MM.1S (cell line): ENCODE results near the gene OXER1.

Source experiments
- DNase-seq: peaks from one replicate; pipeline ENCODE4 v3.0.0-alpha.2; 2015
- H2AFZ ChIP-seq: fragments of 300-600 bp; sonication (generic); 2 replicates; pipeline ENCODE4 v1.6.0; 2016; ENCODE audit warnings: antibody characterized with exemption, low read length
- H3F3A ChIP-seq: fragments of 300-600 bp; sonication (generic); 2 replicates; pipeline ENCODE4 v1.6.1; 2016; ENCODE audit warnings: mild to moderate bottlenecking, antibody characterized with exemption, low read length, moderate library complexity, mixed read lengths; ENCODE audit not compliant: insufficient read depth
- H3K27ac ChIP-seq: fragments of 300-600 bp; sonication (generic); 2 replicates; pipeline ENCODE4 v1.5.1; 2016; ENCODE audit warnings: mild to moderate bottlenecking, low read length
- H3K27me3 ChIP-seq: fragments of 300-600 bp; sonication (generic); replicated peaks from 2 replicates; pipeline ENCODE4 v1.6.0; 2016; ENCODE audit warnings: low read length; ENCODE audit not compliant: insufficient read depth
- H3K36me3 ChIP-seq: fragments of 300-600 bp; sonication (generic); replicated peaks from 2 replicates; pipeline ENCODE4 v1.6.1; 2016; ENCODE audit warnings: mild to moderate bottlenecking, low read length, mixed read lengths; ENCODE audit not compliant: insufficient read depth
- H3K4me1 ChIP-seq: fragments of 300-600 bp; sonication (generic); 2 replicates; pipeline ENCODE4 v1.6.1; 2016; ENCODE audit warnings: low read length, mixed read lengths
- H3K4me2 ChIP-seq: fragments of 300-600 bp; sonication (generic); 2 replicates; pipeline ENCODE4 v1.6.0; 2016; ENCODE audit warnings: low read depth, low read length
- H3K4me3 ChIP-seq: fragments of 300-600 bp; sonication (generic); 2 replicates; pipeline ENCODE4 v1.5.1; 2016; ENCODE audit warnings: low read length, mixed read lengths
- H3K79me2 ChIP-seq: fragments of 300-600 bp; sonication (generic); 2 replicates; pipeline ENCODE4 v1.6.1; 2016; ENCODE audit warnings: mixed run types, low read length, mixed read lengths
- H3K9ac ChIP-seq: fragments of 300-600 bp; sonication (generic); 2 replicates; pipeline ENCODE4 v1.6.1; 2016; ENCODE audit warnings: low read length, mixed read lengths
- H3K9me2 ChIP-seq: fragments of 300-600 bp; sonication (generic); replicated peaks from 2 replicates; pipeline ENCODE4 v1.6.1; 2016; ENCODE audit warnings: mild to moderate bottlenecking, low read length, mixed read lengths; ENCODE audit not compliant: insufficient read depth
- H3K9me3 ChIP-seq: fragments of 300-600 bp; sonication (generic); replicated peaks from 2 replicates; pipeline ENCODE4 v1.6.1; 2016; ENCODE audit warnings: mild to moderate bottlenecking, low read length, mixed read lengths; ENCODE audit not compliant: insufficient read depth
- H4K20me1 ChIP-seq: fragments of 300-600 bp; sonication (generic); 2 replicates; pipeline ENCODE4 v1.6.1; 2016; ENCODE audit warnings: mild to moderate bottlenecking, low read length, moderate library complexity, mixed read lengths; ENCODE audit not compliant: insufficient read depth
- EZH2 ChIP-seq: fragments of 300-600 bp; sonication (generic); optimal IDR thresholded peaks from 2 replicates; pipeline ENCODE3; 2017; ENCODE audit warnings: low read depth, mild to moderate bottlenecking, antibody characterized with exemption, low read length, mixed read lengths
- EZH2phosphoT487 ChIP-seq: fragments of 300-600 bp; sonication (generic); IDR thresholded peaks from 2 replicates; pipeline ENCODE4 v1.6.1; 2018; ENCODE audit warnings: antibody characterized with exemption, low read length
- TF ChIP-seq, protein P1 (sequence below): fragments of 300-600 bp; sonication (generic); IDR thresholded peaks from 2 replicates; pipeline ENCODE4 v1.5.1; 2016; ENCODE audit warnings: antibody characterized with exemption, low read length, mixed read lengths

Gene OXER1

DNA sequence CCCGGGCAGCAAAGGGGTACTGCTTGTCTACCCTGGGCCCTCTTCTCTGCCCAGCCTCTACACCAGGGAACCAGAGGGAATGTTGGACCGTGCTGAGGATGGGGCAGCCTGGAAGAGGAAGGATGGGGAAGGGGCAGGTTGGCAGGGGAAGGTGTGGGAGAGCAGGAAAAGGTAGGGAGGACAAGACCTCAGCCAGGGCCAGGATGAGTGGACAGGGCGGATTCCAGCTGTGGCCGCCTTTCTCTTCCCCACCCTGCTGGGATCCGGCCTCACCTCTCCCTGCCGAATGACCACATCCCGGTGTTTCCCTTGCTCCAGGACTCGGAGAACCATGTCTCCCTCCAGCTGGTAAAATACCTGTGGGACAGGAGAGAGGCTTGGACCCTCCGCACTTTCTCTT is 19.6 kb upstream of the OXER1 start:
- no peak overlapping the region for H3K9ac ChIP-seq
- H3K36me3 ChIP-seq, result no peaks in the 10 kb centered on the region
- H3K4me2 ChIP-seq, result no peak overlapping the region
- TF ChIP-seq EZH2phosphoT487 (no peak), EZH2 (no peak)
- TF ChIP-seq, protein P1, sequence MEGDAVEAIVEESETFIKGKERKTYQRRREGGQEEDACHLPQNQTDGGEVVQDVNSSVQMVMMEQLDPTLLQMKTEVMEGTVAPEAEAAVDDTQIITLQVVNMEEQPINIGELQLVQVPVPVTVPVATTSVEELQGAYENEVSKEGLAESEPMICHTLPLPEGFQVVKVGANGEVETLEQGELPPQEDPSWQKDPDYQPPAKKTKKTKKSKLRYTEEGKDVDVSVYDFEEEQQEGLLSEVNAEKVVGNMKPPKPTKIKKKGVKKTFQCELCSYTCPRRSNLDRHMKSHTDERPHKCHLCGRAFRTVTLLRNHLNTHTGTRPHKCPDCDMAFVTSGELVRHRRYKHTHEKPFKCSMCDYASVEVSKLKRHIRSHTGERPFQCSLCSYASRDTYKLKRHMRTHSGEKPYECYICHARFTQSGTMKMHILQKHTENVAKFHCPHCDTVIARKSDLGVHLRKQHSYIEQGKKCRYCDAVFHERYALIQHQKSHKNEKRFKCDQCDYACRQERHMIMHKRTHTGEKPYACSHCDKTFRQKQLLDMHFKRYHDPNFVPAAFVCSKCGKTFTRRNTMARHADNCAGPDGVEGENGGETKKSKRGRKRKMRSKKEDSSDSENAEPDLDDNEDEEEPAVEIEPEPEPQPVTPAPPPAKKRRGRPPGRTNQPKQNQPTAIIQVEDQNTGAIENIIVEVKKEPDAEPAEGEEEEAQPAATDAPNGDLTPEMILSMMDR, result no peak
- no peaks in the 10 kb centered on the region for H4K20me1 ChIP-seq
- no peak overlapping the region for H2AFZ ChIP-seq
- H3K9me2 ChIP-seq, result no peaks in the 10 kb centered on the region
- H3K9me3 ChIP-seq, result no peaks in the 10 kb centered on the region
- no peak overlapping the region for H3K27ac ChIP-seq
- no peaks in the 10 kb centered on the region for H3F3A ChIP-seq
- H3K4me1 ChIP-seq, result no peaks in the 10 kb centered on the region
- no peaks in the 10 kb centered on the region for H3K27me3 ChIP-seq
- DNase-seq, result no peak
- H3K79me2 ChIP-seq, result no peaks in the 10 kb centered on the region
- H3K4me3 ChIP-seq, result no peak overlapping the region

DNA sequence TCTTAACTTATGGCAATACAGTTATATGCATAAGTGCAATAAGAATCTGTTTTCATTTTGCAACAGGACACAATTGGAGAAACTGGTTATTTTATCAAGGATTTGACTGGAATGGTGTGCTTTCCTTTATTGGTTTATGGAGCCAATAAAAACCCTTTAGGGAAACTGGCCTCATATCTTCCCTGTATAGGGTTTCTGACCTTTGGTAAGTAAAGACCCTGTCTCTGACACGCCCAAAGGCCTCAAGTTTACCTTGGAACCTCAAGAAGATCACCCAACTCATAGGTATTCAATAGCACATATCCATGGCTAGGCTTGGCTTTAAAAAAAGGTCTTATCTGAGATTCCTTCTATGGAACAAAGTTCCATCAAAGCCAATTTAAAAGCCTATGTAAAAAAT is 17.2 kb upstream of the OXER1 start:
- TF ChIP-seq EZH2phosphoT487, result no peak
- TF ChIP-seq, protein P1, result no peak
- no peak for TF ChIP-seq EZH2

DNA sequence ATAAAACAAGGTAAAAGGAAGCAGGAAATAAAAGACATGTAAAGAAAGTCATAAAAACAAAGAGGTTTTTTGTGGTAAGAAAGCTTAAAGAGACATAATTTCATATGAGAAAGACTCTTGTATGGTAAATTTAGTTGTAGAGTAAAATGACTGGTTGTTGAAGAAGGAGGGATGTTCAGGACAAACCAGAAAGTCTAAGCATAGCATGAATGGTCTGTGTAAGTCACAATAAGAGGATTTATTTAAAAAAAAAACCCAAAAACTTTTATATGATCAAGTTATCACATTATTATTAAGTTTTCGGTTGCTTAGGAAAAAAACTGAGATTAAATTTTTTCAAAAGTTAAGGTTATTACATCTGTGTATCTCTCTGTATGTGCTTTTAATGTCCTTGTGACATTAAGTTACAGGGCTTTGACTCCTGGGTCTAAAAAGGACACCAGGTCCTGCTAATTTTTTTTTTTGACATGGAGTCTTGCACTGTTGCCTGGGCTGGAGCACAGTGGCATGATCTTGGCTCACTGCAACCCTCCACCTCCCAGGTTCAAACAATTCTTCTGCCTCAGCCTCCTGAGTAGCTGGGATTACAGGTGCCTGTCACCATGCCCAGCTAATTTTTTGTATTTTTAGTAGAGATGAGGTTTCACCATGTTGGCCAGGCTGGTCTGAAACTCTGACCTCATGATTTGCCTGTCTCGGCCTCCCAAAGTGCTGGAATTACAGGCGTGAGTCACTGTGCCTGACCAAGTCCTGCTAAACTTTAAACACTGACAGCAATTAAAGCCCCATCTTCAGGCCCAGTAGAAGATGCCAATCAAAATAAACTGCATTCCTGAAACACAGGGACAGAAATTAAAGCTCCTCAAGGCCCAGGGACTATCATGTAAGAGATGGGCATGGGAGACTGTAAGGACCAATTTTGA is 14.2 kb upstream of the OXER1 start:
- H3K4me2 ChIP-seq, result no peak overlapping the region
- TF ChIP-seq EZH2phosphoT487, result no peak
- TF ChIP-seq, protein P1, result no peak
- TF ChIP-seq EZH2, result no peak
- no peaks in the 10 kb centered on the region for H3K9me2 ChIP-seq
- no peaks in the 10 kb centered on the region for H3K79me2 ChIP-seq
- H2AFZ ChIP-seq, result no peak overlapping the region
- H3F3A ChIP-seq, result no peaks in the 10 kb centered on the region
- H3K4me1 ChIP-seq, result no peaks in the 10 kb centered on the region
- H3K36me3 ChIP-seq, result no peaks in the 10 kb centered on the region
- no peak for DNase-seq
- no peak overlapping the region for H3K4me3 ChIP-seq
- no peak overlapping the region for H3K9ac ChIP-seq
- no peaks in the 10 kb centered on the region for H3K27me3 ChIP-seq
- H4K20me1 ChIP-seq, result no peaks in the 10 kb centered on the region
- no peak overlapping the region for H3K27ac ChIP-seq
- no peaks in the 10 kb centered on the region for H3K9me3 ChIP-seq

More for the DNA sequence above, 17.2 kb upstream of the OXER1 start:
- Histone ChIP-seq H3K9me3 (no peaks in the 10 kb centered on the region), H3K4me1 (no peaks in the 10 kb centered on the region), H3K4me3 (no peak overlapping the region), H3F3A (no peaks in the 10 kb centered on the region), H4K20me1 (no peaks in the 10 kb centered on the region), H3K36me3 (no peaks in the 10 kb centered on the region), H3K4me2 (no peak overlapping the region), H3K79me2 (no peaks in the 10 kb centered on the region), H3K27me3 (no peaks in the 10 kb centered on the region), H3K9ac (no peak overlapping the region), H3K9me2 (no peaks in the 10 kb centered on the region), H3K27ac (no peak overlapping the region), H2AFZ (no peak overlapping the region)
- no peak for DNase-seq
